Epithelial cell of proximal tubule (primary cell): ENCODE data around the gene HNRNPA0. TPM values are rescaled to one million over a fixed set of nuclear protein-coding genes. Genes with fewer than 3 reads are reported as not detected.

Experiments
- DNase-seq: peaks from one replicate; pipeline ENCODE4 v3.0.0-alpha.2; 2011; ENCODE audit warnings: low read depth
- H3K4me3 ChIP-seq: 2 replicates; pipeline ENCODE4 v1.5.1; 2011; ENCODE audit warnings: low read depth, mild to moderate bottlenecking, low read length
- total RNA-seq: library from RNA; depleted of rRNA; stranded (reverse); fragments of >200 nt; gene quantifications from 2 replicates; pipeline ENCODE4 v1.2.3, GENCODE V29; 2015
- TF ChIP-seq, protein P1 (sequence below): conservative IDR thresholded peaks from 2 replicates; pipeline ENCODE4 v1.5.1; 2012; ENCODE audit warnings: low read depth, mild to moderate bottlenecking, low read length

HNRNPA0 gene
- total RNA-seq, 1 donor from 2014 or later: 10.4 TPM

DNA sequence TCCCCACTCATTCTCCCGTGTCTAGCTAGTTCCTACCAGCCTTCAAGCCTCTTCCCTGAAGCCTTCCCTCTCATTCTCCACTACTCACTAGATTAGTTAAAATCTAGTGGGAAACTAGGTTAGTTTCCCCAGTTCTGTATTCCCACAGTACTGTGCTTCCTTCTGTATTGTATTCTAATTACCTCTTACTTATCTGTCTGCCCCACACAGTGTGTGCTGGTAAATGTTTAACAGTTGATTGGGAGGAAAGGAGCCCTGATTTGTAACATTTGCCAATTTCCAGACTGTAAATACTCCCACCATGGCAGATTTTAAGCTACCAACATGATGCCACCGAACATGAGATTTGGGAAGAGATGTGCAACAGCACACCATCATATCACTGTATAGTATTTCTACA is 26.5 kb downstream of the HNRNPA0 start:
- no peak for DNase-seq
- TF ChIP-seq, protein P1, sequence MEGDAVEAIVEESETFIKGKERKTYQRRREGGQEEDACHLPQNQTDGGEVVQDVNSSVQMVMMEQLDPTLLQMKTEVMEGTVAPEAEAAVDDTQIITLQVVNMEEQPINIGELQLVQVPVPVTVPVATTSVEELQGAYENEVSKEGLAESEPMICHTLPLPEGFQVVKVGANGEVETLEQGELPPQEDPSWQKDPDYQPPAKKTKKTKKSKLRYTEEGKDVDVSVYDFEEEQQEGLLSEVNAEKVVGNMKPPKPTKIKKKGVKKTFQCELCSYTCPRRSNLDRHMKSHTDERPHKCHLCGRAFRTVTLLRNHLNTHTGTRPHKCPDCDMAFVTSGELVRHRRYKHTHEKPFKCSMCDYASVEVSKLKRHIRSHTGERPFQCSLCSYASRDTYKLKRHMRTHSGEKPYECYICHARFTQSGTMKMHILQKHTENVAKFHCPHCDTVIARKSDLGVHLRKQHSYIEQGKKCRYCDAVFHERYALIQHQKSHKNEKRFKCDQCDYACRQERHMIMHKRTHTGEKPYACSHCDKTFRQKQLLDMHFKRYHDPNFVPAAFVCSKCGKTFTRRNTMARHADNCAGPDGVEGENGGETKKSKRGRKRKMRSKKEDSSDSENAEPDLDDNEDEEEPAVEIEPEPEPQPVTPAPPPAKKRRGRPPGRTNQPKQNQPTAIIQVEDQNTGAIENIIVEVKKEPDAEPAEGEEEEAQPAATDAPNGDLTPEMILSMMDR: no peak
- H3K4me3 ChIP-seq: no peak overlapping the region

DNA sequence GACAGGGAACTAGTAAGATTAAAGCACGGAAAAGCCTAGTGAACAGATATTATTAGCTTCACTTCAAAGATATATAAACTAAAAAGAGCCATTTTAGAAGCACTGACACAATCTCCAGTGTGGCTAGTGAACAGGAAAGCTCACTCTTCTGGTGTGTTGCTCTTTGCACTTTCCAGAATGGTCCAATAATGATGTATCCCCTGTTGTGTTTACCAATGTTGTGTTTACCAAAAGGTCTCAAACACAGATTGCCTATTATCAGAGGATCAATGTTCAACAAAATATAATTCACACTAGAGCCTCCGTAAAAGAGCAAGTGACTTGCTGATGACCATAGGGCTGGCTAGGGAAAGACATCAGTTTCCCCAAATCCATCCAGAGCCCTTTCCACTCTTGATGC is 29.9 kb downstream of the HNRNPA0 start:
- TF ChIP-seq, protein P1: no peak
- DNase-seq: no peak
- H3K4me3 ChIP-seq: no peak overlapping the region

DNA sequence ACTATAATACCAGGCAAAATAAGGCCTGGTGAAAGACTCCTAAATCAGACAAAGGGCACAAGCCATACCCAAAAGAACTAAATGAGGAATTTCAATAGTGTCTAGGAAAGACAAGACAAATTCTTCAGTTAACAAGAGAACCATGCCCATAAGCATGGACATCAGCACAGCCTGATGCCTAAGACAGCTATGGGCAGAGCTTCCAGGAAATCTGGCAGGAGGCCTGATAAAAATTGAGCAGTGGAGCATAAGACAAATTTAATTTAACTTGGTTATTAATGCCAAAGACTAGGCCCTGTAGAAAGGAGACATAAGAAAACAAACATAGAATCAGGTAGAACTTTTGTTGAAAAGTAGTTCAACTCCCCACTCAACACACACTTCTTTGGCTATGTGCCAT is 35.6 kb downstream of the HNRNPA0 start:
- no peak overlapping the region for H3K4me3 ChIP-seq
- DNase-seq: no peak
- TF ChIP-seq, protein P1: no peak

DNA sequence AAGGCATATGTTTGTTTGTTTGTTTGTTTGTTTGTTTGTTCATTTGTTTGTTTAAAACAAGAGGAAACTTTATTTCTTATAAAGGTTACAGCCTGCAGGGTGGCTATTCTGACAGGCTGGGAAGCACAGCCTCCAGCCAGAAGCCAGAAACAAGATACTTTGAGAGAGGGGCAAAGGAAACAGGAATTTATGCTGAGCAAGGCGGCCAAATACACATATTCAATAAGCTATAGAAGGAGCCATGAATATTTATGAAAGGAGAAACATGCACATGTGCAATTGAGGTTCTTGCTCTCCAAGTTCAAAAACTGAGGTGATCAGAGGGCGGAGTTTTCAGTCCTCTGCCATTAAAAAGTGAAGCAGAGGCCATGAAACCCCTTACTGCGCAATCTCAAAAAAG is 37.8 kb downstream of the HNRNPA0 start:
- TF ChIP-seq, protein P1: no peak
- DNase-seq: no peak

DNA sequence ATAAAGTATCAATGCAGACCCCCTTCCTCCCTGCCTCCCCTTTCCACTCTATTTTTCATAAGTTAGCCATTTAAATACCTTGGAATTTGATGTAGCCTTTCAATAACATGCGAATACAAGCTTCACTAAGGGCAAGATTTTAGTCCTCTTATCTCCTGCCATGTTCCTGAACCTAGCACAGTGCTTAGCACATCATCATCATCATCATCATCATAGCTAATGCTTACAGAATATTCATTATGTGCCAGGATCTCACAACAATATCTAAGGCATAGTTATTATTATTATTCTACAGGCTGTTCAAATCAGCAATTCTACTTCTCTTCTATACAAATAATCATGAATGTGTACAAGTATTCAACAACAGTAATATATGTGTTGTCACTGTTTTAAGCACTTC is 38.7 kb downstream of the HNRNPA0 start:
- no peak overlapping the region for H3K4me3 ChIP-seq
- no peak for DNase-seq
- TF ChIP-seq, protein P1: no peak

More for the DNA sequence above, 37.8 kb downstream of the HNRNPA0 start:
- H3K4me3 ChIP-seq: no peak overlapping the region

DNA sequence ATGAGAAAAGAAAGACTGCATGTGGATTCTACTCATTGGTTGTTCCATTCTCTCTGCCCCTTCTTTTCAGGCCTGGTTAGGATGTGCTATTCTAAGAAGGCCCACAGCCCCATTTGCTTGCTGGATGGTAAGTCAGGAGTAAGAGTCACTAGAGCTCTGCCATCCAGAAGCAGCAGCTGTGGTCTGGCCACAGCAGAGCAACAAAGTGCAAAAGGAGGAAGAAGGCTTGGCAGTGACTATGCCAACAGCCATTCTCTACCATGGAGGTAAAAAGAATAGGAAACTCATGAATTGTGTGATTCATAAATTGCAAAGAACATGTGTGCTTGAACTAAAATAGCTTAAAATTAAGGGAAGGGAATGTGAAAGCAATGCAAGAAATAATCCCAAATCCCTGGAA is 39.2 kb downstream of the HNRNPA0 start:
- DNase-seq: no peak
- H3K4me3 ChIP-seq: no peak overlapping the region
- TF ChIP-seq, protein P1: no peak

DNA sequence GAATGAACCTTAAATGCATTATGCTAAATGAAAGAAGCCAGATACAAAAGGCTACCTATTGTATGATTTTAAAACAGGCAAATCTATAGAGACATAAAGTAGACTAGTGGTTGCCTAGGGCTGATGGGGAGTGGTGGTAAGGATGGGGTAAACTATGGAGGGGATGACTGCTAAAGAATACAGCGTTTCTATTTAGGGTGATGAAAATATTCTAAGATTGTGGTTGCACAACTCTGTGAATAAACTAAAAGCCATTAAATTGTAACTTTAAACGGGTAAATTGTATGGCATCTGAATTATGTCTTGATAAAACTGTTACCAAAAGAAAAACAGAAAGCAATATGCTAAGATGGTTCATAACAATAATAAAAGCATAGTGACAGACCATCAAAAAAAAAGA is 39.7 kb downstream of the HNRNPA0 start:
- H3K4me3 ChIP-seq: no peak overlapping the region
- TF ChIP-seq, protein P1: no peak
- no peak for DNase-seq
